ENCODE measurements around the gene MICAL2.

The MICAL2 gene

GRCh38 chr11:12258451-12258850, 148.1 kb downstream of the MICAL2 start:
- DNase-seq = no peak

GRCh38 chr11:12259956-12260355, 149.6 kb downstream of the MICAL2 start:
- DNase-seq = no peak

DNA sequence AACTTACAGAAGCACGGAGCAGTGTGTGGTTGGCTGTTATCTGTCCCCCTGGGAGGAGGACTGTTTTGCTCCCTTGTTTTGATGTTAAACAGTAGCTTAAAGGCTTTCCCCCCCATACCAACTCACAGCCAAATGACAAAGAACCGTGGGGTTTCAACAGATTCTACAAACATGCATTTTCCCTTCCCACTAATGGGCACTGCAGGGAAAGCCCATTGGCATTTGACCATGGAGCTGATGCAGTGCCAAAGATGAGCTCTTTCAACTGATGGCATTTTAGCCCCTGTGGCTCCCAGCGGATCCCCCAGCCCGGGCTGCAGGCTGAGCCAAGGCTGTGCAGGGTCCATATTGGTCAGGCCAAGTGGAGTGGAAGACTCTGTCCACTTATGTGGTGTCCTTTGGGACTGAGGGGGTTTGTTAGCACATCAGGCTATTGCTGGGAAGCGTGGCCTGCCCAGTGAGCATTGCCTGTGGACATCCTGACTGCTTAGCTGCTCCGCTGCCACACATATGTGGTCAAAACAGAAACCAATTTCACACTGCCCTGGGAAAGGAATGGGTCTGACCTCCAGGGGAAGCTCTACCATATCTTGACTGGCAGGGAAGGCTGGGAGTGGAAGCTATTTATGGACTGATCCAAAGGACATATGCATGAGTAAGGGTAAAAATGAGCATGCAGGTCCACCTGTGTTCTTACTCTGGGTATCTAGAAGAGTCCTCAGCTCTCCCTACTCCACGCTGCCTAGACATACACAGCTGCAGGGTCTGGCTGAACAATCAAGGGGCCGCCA, 150.5 kb downstream of the MICAL2 start:
- no peak for DNase-seq

- no peak for DNase-seq
These were observed 151.2 kb downstream of the MICAL2 start for GRCh38 chr11:12261551-12261950.

DNA sequence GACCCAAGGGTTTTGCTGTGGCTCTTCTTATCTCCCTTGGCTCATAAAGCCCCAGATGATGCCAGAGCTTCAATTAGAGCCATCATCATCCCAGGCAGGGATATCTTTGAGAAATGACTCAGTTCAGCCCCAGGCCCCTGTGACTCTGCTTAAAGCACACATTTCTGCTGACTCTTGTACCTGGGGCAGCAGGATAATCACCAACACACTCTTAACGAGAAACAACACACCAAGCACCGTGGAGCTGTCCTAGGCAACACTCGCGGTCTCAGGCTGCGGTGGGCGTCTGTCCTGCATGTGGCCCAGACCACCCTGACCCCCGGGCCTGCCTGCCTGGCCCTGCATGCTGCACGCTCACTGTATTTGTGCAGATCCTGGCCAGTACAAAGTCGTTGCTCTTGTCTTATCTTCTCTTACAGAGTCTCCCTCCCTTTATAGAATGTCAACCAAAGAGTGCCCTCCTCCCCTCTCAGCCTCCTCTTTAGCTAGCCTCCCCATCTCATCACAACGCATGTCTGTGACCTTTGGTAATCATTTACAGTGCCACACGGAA, 152.8 kb downstream of the MICAL2 start:
- no peak for DNase-seq

DNA sequence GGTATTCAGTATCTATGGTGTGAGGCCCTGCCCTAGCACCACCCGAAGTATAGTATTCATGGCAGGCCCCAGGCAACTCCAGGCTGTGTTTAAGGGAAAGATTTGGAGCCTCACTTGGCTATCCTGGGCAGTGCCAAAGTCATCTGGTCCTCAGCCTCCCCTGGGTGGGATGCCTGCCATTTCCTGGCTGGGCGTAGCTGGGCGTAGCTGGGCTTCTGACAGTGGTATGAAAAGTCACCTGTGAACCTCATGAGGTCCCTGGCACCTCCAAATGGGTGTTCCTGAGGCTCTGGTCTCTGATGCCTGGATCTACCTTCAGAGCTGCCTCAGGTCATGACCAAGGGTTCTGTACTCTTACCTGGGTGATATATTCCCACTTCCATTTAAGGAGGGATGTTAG, 154.0 kb downstream of the MICAL2 start:
- DNase-seq = no peak

- no peak for DNase-seq
These were observed 155.7 kb downstream of the MICAL2 start for GRCh38 chr11:12266132-12266531.

GRCh38 chr11:12266943-12267342, 156.6 kb downstream of the MICAL2 start:
- no peak for DNase-seq

- no peak for DNase-seq
These were observed 157.5 kb downstream of the MICAL2 start for GRCh38 chr11:12267921-12268320.

GRCh38 chr11:12269104-12269441, 158.7 kb downstream of the MICAL2 start:
- DNase-seq = no peak

DNA sequence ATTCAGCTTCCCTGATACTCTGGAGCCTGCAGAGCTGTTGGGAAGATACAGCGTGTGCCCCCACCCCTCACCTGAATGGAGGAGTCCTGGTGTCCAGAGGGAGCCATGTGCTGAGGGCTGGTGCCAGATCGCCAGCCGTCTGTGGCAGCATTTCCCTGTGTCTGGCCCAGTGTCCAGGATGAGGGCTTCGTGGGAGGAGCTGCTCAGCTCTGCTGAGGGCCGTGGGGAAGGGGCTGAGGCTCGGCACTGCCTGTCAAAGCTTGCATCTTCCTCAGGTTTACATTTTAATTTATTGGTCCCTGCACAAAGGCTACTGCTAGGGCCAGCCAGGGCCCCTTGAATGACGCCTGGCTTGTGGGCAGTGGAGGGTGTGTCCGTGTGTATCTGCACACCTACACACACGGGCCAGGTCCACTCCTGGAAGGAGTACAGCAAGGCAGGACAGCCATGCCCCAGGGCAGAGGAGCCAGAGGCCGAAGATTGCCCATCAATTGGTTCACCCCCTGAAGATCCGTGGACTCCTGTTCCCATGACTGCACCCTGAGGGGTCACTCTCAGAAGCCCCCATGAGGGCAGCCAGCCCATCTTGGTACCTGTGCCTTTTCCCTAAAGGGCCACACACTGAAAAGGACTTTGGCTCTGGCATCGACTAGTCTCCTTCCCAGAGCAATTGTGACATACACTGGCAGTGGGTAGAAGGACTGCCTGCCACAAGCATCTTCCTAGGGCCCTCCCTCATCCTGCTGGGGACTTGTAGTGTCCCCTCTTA, 159.2 kb downstream of the MICAL2 start:
- DNase-seq = no peak

DNA sequence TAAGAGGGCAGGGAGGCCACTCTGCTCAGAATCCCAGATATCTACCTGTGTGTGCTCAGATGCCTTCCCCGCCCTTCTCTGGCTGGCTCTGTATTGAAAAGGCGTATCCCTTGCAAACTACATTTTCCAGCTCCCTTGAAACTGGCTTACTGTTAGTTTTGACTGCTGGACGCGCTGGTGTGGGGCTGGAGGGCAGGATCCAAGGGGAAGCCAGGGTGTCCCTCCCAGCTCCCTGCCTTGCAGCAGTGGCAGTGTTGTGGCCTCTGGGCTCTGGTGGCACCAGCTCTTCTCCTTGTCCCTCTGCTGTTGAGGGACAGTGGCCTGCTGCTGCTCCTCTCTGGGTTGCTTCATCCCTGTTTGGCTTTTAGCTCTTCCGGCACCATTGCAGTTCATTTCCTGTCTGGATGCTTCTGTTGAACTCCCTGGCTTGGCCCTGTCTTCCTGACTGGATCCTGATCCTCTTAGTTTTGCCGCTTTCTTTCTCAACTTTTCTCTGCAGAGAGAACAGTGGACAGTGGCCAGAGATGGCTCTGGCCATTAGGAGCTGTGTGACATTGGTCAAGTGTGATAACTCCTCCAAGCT, 159.9 kb downstream of the MICAL2 start:
- DNase-seq = no peak

GRCh38 chr11:12270817-12271216, 160.4 kb downstream of the MICAL2 start:
- DNase-seq = no peak

- no peak for DNase-seq
These were observed 160.9 kb downstream of the MICAL2 start for GRCh38 chr11:12271241-12271640.

DNA sequence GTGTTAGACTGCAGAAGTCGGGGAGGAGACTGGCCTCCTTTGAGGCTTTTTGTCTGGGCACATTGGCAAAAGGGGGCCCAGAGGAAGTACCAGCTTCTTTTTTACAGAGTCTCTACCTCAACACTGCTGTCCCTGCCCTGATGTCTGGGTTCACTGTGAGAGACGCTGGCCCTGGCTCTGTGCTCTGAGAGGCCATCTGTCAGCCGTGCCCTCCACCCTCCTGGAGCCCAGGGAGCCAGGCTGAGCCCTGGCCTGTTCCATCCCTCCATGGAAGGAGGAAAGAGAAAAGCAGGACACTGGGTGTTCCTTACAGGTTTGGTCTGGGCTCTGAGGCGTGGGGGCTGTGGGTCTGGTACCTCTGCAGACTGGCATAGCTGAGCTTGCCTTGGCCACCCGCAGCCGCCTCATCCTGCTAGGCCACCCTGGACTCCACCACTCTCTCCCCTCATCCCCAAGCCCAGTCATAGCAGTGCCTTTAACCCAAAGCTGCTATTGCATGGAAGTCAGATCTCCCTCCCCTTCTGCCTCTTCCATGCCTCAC, 161.5 kb downstream of the MICAL2 start:
- no peak for DNase-seq

DNA sequence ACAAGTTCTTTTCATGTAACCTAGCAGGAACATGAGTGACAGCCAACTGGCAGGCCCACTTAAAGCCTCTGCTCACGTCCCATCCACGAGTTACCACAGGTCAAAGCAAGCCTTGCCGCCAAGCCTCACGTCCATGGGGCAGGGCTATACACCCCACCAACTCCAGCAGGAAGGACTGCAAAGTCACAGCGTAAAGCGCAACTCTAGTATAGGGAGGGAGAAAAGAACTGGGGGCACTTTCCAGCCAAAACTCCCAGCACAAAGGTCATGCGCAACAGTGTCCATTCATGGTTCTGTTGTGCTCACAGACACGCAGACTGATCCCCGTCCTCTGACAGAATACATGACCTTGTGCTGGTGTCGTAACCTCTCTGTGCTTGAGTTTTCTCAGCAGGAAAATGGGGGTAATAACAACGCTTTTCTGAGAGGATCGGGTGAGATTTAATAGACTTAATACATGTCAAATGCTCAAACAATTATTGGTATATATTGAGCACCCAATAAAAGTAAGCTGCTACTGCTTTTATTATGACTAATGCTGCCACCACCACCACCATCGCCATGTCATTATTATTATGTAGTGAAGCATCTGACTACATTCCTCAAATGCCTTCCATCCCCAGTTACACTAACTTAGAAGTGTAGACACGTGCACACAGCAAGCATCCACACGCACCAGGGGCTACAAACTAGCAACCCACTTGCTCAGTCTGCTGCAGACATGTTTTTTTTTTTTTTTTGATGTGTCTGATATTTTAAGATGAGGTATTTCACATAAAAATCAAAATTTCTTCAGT, 162.6 kb downstream of the MICAL2 start:
- no peak for DNase-seq

DNA sequence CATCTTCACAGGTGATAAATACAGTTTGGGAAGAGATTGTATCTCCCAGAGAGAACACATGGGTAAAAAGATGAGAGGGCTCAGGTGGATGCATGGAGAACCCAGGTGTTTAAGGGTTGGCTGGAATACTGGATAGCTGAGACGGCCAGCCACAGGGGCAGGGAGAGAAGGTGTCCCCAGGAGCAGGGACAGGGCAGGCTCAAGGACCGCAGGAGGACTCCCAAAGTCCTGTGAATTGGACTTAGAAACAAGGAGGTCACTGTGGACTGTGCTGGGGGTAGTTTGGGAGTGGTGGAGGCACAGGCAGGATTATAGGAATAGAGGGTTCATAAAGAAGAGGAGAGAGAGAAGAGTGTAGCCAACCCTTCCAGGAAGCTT, 163.2 kb downstream of the MICAL2 start:
- DNase-seq = no peak

GRCh38 chr11:12274056-12274455, 163.7 kb downstream of the MICAL2 start:
- DNase-seq = no peak

DNA sequence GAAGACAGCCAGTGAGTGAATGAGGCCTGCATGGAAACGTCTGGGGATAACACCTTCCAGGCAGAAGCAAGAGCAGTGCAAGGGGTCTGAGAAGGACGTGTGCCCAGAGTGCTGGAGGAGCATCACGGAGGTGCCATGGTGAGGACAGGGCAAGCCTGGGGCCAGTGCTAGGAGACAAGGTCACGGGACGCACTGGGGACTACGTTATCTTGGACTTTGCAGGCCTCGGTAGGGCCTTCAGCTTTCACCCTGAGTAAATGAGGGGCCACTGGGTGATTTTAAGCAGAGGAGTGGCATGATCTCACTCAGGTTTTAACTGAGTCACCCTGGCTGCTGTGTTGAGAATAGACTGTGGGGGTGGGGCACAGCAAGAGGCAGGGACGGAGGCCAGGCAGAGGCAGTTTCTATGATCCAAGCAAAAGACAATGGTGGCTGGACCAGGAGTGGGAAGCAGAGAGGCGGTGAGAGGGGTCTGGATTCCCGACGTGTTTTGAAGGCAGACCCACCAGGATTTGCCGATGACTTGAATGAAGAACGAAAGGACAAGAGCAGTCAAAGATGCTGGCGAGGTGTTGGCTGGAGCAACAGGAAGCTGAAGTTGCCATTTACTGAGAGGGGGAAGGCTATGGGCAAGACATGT, 164.3 kb downstream of the MICAL2 start:
- DNase-seq = no peak

DNA sequence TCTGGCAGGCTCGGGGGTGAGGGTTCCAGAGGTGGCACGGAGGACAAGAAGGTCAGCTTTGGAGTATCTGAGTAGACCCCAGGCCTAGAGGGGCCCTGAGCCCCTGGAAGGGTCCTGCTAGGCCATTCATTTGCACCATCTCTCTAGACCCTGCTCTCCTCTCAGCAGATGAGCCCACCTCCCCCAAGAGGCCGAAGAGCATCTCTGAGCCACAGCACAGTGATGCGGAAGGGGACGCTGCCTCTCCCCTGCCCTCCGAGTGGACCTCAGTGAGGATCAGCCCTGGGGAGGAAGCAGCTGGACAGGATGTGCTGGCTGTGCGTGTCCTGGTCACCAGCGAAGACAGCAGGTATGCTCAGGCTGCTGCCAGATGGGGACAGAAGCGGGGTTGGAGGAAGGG, 165.4 kb downstream of the MICAL2 start:
- DNase-seq = no peak

GRCh38 chr11:12276356-12276755, 166.0 kb downstream of the MICAL2 start:
- DNase-seq = no peak

GRCh38 chr11:12276831-12277475, 166.6 kb downstream of the MICAL2 start:
- DNase-seq = no peak
